GM21381 (cell line): ENCODE measurements around the gene C2.
"Not testable (repeated sequence)": the region's sequence is repeated elsewhere in the genome, so short reads cannot be mapped to it uniquely, and the experiment has no call there.

Experiments used
- ATAC-seq: cut with Tn5 transposase; IDR thresholded peaks from one replicate; pipeline ENCODE4 v1.9.1; 2021; ENCODE audit warnings: mild to moderate bottlenecking, moderate library complexity; ENCODE audit not compliant: unreplicated experiment

The C2 gene

DNA sequence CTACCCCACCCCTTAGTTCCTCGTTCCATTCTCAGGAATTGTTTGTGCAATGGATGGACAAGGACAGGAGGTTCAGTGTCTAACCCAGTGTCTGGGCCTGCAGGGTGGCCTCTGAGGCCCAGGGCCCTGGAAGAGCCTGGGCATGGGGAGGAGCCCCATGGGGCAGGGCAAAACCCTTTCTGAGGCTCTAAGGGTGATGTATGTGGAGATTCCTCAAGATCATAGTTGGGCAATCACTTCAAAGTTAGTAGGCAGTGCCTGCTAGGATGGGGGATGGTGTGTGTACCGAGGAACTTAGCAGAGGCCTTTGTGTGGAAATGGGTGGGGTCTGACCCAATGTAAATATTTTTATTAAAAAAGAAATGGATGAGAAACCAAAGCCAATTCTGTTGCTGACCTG lies 6.7 kb upstream of the C2 start:
- no peak for ATAC-seq

DNA sequence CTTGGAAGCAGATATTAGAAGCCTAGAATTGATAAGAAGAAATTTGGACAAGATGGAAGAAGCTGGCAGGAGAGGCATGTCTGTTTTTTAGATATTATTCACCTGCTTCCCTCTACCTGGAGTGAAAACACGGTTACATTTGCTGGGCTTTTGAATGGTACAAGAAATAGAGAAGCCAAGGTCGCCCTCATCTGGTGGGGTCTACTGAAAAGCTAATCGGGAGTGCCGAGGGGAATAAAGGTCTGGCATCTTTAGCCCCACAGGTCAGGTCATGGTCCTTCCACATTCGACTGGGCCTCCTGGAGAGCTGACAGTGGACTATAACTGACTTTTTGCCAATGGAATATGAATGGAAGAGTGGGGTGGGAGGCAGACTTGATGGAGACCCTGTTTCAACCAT lies 4.6 kb upstream of the C2 start:
- ATAC-seq, result no peak

DNA sequence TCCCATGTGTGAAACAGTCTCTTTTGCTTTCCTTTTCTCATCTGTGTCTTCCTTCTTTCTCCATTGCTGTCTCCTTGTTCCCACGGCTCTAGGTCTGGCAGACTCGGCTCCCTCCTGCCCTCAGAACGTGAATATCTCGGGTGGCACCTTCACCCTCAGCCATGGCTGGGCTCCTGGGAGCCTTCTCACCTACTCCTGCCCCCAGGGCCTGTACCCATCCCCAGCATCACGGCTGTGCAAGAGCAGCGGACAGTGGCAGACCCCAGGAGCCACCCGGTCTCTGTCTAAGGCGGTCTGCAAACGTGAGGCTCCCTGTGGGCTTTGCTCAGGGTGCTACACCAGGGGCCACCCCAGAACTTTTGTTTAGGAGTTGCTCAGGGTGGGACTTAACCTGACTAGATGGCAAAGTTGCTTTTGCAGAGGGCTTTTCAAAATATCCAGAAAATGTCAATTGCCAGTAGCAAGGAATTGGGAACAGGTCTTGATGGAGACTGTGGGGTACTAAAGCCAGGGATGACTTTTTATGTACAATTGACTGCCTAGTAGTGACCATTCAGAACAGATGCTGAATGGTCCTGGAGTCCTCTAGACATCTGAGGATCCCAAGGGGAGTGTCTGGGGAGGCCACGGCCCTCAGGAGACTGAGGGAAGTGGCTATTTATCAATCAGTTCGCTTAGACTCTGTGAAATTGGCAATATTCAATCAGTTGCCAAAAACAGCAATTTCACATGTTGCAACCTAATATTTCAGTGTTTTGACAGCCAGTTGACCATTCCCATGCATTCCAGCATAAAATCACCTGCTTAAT lies 550 bp downstream of the C2 start:
- ATAC-seq, result no peak

DNA sequence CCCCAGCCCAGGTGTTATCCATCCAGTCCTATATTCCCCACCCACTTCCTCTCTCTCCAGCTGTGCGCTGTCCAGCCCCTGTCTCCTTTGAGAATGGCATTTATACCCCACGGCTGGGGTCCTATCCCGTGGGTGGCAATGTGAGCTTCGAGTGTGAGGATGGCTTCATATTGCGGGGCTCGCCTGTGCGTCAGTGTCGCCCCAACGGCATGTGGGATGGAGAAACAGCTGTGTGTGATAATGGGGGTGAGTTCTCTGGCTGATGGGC lies 1.1 kb downstream of the C2 start:
- ATAC-seq, result no peak

DNA sequence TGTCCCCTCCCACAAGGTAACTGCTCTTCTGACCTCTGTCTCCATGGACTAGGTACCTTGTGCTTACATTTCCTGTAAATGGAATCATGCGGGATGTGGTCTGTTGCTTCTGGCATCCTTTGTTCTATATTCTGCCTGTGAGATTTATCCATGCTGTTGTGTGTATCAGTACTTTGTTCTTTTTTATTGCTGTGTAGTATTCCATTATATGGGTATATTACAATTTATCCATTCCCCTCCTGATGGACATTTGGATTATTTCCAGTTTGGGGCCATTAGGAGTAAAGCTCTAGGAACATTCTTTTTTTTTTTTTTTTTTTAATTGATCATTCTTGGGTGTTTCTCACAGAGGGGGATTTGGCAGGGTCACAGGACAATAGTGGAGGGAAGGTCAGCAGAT lies 3.4 kb downstream of the C2 start:
- no peak for ATAC-seq

DNA sequence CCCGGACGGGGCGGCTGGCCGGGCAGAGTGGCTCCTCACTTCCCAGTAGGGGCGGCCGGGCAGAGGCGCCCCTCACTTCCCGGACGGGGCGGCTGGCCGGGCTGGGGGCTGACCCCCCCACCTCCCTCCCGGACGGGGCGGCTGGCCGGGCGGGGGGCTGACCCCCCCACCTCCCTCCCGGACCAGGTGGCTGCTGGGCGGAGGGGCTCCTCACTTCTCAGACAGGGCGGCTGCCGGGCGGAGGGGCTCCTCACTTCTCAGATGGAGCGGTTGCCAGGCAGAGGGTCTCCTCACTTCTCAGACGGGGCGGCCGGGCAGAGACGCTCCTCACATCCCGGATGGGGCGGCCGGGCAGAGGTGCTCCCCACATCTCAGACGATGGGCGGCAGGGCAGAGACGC lies 4.6 kb downstream of the C2 start:
- ATAC-seq, result not testable (repeated sequence)

DNA sequence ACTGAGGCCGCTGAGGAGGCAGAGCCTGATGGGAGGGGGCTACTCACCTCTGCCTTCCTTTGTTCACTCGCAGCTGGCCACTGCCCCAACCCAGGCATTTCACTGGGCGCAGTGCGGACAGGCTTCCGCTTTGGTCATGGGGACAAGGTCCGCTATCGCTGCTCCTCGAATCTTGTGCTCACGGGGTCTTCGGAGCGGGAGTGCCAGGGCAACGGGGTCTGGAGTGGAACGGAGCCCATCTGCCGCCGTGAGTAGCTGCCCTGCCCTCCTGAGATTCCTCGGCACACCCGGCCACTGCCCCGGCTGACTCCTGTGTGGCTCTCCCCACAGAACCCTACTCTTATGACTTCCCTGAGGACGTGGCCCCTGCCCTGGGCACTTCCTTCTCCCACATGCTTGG lies 6.0 kb downstream of the C2 start:
- no peak for ATAC-seq

DNA sequence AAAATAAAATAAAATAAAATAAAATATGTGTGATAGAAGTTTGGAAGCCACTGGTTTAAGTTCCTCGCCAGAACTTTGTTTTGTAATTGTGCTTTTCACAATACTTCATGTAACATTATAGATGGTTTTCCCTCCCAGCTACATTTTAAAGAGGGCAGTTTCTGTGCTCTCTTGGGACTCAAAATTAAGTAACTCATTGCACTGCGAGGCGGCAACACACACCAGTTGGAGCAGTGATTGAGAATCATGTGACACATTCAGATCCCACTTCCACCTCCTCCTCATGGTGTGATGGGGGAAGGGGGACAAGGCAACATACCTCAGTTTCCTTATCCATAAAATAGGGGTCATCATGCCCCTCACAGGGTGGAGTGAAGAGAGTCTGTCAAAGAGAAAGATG lies 7.5 kb downstream of the C2 start:
- ATAC-seq, result no peak

DNA sequence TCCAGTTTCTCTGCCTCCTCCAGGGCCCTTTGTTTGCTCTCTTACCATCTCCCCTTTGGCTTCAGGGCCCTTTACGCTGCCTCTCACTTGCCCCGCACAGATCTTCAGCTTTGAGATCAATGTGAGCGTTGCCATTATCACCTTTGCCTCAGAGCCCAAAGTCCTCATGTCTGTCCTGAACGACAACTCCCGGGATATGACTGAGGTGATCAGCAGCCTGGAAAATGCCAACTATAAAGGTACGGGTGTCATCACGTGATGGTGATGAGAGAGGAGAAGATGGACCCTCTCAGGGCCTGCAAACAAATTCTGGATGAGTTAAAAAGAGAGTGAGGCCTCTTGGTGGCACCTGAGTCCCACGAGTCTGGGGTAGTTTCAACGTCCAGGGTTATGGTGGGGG lies 8.3 kb downstream of the C2 start:
- ATAC-seq, result no peak

DNA sequence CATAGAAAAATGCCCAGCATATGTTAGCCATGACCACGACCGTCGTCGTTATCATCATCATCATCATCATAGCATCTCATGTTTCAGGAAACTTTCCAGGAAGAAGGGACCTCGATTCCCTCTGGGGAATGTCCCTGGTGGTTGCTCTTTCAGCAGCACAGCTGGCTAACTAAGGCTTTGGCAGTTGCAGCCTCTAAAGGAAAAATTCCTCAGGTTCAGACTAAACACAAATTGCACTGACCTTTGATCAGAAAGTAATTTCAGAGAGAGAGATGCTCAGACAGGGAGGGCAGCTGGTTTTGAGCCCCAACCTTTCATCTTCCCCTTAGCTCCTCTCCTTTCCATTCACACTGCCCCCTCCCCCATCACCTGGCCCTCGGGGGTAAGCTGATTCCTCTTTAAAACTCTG lies 12.7 kb downstream of the C2 start:
- no peak for ATAC-seq

DNA sequence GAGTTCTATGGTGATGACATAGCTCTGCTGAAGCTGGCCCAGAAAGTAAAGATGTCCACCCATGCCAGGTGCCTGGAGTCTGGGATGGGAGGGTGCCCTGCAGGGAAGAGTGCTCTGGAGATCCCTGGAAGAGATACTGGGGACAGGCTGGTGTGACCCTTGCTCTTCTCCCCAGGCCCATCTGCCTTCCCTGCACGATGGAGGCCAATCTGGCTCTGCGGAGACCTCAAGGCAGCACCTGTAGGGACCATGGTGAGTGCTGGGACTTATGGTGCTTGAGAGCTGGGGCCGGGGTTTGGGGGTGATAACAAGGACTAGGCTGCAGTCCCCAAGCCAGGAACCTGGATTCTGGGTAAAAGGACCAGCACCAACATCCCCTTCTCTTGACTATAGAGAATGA lies 16.2 kb downstream of the C2 start:
- ATAC-seq, result no peak

DNA sequence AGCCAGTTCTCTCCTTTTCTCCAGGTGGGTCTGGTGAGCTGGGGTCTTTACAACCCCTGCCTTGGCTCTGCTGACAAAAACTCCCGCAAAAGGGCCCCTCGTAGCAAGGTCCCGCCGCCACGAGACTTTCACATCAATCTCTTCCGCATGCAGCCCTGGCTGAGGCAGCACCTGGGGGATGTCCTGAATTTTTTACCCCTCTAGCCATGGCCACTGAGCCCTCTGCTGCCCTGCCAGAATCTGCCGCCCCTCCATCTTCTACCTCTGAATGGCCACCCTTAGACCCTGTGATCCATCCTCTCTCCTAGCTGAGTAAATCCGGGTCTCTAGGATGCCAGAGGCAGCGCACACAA lies 17.6 kb downstream of the C2 start:
- no peak for ATAC-seq

DNA sequence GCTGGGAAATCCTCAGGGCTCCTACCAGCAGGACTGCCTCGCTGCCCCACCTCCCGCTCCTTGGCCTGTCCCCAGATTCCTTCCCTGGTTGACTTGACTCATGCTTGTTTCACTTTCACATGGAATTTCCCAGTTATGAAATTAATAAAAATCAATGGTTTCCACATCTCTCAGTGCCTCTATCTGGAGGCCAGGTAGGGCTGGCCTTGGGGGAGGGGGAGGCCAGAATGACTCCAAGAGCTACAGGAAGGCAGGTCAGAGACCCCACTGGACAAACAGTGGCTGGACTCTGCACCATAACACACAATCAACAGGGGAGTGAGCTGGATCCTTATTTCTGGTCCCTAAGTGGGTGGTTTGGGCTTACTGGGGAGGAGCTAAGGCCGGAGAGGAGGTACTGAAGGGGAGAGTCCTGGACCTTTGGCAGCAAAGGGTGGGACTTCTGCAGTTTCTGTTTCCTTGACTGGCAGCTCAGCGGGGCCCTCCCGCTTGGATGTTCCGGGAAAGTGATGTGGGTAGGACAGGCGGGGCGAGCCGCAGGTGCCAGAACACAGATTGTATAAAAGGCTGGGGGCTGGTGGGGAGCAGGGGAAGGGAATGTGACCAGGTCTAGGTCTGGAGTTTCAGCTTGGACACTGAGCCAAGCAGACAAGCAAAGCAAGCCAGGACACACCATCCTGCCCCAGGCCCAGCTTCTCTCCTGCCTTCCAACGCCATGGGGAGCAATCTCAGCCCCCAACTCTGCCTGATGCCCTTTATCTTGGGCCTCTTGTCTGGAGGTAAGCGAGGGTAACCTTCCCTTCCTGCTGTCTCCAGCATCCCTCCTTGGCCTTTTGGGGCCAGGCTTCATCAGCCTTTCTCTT lies 18.2 kb downstream of the C2 start, which contains the start of gene CFB:
Gene CFB, plus strand, starts transcription at position 589 of the 863 bp plus-strand sequence. Its CDS starts 127 bp downstream, at position 716.
- ATAC-seq, result no peak

DNA sequence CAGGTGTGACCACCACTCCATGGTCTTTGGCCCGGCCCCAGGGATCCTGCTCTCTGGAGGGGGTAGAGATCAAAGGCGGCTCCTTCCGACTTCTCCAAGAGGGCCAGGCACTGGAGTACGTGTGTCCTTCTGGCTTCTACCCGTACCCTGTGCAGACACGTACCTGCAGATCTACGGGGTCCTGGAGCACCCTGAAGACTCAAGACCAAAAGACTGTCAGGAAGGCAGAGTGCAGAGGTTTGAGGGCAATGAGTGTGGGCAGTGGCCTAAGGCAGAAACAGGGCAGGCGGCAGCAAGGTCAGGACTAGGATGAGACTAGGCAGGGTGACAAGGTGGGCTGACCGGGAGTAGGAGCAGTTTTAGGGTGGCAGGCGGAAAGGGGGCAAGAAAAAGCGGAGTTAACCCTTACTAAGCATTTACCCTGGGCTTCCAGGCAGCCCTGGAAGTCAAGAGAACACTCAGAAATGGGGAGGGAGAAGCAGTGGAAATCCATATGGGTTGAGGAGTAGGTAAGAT lies 18.9 kb downstream of the C2 start:
- no peak for ATAC-seq

DNA sequence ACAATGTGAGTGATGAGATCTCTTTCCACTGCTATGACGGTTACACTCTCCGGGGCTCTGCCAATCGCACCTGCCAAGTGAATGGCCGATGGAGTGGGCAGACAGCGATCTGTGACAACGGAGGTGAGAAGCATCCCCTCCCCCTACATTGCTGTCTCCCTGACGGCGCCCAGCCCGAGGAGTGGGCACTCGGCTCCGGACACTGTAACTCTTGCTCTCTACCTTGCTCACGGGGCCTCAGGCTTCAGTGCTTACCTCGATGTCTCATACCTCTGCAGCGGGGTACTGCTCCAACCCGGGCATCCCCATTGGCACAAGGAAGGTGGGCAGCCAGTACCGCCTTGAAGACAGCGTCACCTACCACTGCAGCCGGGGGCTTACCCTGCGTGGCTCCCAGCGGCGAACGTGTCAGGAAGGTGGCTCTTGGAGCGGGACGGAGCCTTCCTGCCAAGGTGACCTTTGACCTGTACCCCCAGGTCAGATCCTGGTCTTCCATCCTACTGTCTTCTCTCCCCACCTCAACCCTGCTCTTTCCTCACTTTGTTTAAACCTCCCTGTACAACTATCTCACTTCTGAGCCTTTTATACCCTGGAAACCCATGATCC lies 19.7 kb downstream of the C2 start:
- ATAC-seq, result no peak

DNA sequence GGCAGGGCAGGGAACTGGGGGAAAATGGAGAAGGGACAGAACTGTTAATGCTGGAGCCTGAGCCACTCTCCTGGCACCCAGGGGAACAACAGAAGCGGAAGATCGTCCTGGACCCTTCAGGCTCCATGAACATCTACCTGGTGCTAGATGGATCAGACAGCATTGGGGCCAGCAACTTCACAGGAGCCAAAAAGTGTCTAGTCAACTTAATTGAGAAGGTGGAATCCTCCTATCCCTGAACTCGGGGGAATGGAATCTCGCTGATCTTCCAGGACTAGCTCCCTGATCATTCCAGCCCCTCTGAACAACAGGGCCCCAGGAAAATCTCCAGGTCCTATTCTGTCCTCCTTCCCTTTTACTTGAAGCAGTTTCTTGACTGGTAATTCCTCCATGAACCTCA lies 20.3 kb downstream of the C2 start:
- no peak for ATAC-seq

DNA sequence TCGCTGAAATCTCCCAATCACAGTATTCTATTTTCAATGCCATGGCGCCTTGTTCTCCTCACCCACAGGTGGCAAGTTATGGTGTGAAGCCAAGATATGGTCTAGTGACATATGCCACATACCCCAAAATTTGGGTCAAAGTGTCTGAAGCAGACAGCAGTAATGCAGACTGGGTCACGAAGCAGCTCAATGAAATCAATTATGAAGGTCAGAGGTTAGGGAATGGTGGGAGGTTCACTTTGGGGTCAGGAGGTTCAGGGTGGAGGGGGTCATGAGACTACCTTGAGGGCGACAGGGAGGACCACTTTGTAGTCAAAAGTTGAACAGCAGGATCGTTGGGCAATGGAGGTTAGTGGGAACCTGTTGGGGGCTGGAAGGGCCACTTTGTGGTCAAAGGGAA lies 20.8 kb downstream of the C2 start:
- no peak for ATAC-seq

DNA sequence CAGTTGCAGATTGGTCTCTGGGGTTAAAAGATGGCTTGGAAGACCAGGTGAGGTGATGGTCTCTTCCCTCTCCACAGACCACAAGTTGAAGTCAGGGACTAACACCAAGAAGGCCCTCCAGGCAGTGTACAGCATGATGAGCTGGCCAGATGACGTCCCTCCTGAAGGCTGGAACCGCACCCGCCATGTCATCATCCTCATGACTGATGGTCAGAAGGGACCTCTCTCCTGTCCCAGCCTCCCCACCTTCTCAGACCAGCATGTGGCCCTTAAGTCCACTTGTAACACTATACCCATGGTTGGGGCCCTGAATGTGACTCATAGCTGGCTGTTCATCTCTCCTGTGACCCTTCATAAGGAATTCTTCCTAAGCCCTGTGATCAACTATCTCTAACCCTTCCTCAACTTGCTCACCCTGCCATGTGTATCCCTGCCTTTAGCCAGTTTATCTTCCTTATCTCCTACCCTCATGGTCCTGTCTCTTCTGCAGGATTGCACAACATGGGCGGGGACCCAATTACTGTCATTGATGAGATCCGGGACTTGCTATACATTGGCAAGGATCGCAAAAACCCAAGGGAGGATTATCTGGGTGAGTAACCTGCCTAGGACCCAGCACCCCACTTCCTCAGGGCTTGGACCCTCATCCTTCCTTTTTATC lies 21.4 kb downstream of the C2 start:
- no peak for ATAC-seq

DNA sequence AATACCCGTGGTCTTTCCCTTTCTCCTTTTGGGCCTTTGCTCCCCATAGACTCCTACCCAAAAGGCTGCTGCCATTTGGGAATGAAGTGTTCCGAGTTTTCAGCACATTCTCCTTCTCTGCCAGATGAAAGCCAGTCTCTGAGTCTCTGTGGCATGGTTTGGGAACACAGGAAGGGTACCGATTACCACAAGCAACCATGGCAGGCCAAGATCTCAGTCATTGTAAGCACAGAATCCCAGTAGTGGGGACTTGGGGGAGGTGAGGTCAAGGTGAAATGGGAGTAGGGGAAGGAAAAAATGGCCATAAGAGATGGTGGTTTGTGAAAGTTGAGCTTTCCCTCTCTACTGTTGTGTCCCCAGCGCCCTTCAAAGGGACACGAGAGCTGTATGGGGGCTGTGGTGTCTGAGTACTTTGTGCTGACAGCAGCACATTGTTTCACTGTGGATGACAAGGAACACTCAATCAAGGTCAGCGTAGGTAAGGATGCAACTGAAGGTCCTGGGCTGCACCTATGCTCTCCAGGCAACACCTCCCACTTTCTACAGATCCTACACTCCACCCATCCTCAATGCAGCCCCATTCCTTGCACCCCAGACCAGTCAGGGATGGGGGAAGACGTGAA lies 22.5 kb downstream of the C2 start:
- no peak for ATAC-seq

DNA sequence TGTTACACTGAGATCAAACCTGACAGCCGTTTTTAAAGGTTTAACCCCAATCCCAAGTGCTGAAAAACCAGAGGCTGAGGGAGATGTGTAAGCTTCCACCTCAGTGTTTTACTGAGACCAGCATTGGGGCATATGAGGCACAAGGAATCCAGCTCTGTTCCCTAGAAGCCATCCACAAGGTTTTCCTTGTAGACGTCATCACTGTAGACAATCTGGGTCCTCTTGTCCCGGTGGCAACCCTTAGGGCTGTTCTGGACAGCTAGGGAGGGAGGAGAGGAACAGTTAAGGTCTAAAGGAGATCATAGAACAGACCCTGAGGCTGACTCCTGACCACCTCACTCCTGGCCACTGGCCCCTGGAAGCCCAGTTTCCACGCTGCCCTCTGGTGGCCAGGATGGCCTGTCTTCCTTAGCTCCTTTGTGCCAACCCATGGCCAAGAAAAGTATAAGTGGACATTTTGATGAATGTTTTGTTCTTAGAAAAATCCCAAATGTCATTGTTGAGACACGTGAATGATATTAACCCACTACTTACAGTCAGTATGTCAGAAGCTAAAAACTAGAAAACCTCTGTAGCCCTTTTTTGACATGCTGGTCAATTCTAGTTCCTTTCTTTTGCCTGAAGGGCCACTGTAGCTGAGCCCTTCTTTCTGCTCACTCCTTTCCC lies 24.8 kb downstream of the C2 start:
- ATAC-seq, result no peak
